Stimulated activated CD8-positive, alpha-beta memory T cell treated with anti-CD3 and anti-CD28 coated beads, Interleukin-12 subunit alpha, Interleukin-12 subunit beta, amount 100 ng/mL, for 24 hours (primary cell): Measurements from ENCODE around the gene GRAMD4.
A peak's percentile ranks its signal among the peaks of the same experiment; 100 is the strongest.

Experiments used
- DNase-seq: peaks from one replicate; pipeline ENCODE4 v3.0.0-alpha.2; 2020; ENCODE audit errors: extremely low read depth

The GRAMD4 gene

DNA sequence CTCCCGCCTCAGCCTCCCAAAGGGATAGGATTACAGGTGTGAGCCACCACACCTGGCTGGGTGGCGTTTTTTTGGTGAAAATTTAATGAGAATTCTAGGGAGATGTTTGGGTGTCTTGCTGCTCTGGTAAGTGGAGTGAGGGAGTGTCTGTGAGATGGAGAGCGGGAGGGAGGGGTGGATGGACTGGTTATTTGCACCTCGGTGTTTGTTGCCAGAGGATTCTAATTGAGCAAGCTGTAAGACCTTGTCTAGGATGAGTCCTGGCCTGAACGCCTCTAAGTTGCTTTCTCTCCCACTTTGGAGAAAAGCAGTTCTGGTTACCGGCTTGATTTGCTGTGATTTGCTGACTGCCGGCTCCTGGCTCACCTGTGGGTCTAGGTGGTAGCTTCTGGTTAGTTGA, 22.0 kb upstream of the GRAMD4 start:
- DNase-seq, result no peak

DNA sequence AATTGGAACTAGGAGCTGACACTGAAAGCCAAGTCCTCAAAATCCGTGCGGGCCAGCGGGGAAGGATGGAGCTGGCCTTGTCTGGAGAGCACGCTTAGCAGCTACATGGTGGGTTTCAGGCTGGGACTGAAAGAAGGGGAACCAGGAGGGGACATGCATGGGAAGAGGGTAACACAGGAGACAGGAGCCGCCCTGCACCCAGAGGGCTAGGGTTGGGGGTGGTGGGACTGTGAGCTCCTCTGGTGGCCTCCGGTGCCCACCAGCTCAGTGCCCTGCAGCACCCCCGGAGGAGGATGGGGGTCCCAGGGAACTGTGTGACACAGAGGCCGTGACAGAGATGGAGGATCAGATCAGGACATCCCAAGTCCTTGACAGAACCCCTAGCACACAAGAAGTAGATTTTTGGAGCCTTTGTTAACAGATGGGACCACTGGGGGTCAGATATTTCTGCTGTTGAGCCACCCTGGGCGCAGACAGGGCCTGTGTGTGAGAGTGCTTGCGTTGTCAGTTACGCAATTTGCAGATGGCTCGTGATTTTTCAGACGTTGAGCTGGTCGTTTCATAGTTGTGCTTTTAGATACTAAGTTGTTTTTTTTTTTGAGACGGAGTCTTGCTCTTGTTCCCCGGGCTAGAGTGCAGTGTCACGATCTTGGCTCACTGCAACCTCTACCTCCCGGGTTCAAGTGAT, 21.3 kb upstream of the GRAMD4 start:
- no peak for DNase-seq

DNA sequence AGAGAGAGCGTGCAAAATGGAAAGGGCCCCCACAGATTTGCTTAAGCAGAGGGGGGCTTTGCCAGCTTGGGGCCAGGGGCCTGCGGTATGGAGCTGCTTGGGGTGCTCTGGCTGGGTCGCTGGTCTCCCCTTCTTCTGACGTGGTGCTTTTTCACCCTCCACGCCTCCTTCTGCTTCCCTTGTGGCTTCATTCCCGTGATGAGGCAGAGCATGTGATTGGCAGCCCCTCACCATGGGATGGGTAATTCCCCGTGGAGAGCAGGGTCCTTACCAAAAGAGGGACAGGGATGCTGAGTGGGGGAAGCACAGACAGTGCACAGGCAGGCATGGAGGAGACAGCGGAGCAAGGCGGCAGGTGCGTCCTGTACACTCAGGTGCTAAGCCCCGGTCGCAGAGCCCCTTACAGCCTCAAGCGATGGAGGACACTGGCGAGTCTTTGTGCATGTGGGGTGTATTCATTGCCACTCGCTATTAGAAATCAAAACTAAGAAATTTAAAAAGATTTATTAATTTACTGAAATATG, 19.9 kb upstream of the GRAMD4 start:
- DNase-seq, result no peak

DNA sequence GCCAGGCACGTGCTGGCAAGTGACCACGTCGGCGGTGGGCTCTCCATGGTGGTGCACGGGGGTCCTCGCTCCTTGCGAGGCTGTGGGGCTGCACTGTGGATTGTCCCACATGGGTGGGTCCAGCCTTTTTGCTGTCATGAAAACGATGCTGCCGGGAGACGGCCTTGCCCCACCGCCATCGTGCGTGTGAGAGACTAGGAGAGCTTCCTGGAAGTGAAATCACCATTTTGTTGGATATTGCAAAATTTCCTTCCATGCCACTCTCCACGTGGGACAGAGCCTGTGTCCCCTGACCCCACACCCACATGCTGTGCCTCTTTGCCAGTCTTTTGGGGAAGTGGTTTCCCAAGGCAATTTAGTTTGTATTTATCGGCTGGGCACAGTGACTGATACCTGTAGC, 18.2 kb upstream of the GRAMD4 start:
- no peak for DNase-seq

DNA sequence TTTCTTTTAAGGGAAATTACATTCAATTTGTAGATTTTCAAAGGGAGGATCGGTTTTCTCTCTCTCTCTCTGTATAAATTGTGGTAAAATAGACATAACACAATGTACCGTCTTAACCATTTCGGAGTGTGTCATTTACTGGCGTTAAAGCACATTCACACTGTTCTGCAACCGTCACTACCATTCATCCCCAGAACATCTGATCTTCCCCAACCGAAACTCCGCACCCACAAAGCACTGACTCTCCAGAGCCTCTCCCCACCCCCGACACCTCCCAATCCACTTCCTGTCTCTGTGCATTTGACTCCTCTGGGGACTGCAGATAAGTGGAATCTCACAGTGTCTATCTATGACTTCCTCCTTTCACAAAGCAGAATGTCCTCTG, 15.9 kb upstream of the GRAMD4 start:
- peak; percentile 51 for DNase-seq

DNA sequence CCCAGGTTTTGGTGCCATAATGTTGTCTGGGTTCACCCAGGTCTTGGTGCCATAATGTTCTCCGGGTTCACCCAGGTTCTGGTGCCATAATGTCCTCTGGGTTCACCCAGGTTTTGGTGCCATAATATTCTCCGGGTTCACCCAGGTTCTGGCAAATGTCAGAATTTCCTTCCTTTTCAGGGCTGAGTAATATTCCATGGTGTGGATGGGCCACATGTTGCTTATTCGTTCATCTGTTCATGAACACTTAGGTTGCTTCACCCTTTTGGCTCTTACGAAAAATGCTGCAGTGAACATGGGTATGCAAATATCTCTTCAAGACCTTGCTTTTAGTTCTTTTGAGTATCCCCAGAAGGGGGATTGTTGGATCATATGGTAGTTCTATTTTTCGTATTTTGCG, 15.1 kb upstream of the GRAMD4 start:
- no peak for DNase-seq

DNA sequence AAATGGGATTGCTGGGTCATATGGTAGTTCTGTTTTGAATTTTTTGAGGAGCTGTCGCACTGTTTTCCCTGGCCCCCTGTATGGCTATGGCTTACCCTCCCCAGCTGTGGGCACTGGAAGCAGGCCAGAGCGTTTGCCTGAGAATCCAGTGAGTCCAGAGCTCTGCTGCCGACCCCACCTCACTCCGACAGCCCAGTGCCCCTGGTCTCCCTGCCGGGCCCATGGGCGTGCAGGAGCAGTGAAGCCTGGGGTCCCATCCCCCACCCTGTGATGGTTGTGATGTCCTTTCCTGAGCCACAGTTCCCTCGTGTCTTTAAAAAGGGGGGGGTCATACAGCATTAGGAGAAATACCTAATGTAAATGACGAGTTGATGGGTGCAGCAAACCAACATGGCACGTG, 13.3 kb upstream of the GRAMD4 start:
- DNase-seq, result no peak

DNA sequence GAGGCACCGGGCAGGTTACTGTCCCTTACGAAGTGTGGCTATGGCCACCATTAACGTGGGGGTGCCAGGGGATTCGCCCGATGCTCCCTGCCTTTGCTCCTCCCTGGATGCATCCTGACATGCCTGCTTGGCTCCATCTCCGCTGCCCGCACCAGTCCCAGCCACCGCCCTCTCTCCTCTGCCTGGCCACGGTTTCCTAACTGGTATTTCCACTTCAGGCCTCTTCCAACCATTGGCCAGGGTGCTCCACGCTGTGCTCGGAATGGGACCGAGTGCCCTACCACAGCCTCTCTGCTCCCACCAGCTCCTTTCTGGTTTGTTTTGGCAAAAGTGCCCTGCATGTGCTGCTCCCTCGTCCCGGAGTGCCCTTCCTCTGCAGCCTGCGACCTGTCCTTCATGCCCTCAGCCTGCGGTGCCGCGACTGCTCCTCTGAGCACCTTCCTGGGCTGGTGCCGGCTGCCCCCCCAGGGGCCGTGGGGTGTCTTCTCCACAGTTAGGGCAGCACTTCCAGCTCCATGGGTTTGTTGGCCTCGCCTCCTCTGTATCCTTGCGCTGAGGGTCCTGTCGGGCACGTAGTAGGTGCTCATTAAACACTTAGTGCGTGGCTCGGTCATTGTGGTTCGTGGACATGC, 12.6 kb upstream of the GRAMD4 start:
- DNase-seq, result no peak

DNA sequence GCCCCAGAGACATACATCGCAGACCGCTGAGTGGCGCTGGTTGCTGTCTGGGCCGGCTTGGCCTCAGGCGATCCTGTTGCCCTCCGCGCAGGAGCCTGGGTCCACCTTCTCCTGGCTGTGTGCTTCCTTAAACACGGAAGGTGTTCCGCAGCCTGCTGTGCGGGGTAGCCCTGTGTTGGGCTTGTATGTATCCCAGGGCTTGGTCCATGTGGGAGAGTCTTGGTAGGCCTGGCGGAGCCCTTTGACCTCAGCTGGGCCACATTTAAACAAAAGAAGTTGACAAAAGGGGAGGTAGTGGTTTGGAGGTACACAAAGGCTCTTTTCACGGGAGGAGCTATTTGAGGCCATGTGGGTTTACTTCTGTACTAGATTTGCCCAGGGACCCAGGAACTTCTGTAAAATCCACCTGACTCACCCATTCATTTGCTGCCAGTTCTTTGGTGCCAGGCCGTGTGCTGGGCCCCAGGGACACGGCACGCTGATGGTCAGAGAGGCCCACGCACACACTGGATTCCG, 11.0 kb upstream of the GRAMD4 start:
- DNase-seq, result no peak

DNA sequence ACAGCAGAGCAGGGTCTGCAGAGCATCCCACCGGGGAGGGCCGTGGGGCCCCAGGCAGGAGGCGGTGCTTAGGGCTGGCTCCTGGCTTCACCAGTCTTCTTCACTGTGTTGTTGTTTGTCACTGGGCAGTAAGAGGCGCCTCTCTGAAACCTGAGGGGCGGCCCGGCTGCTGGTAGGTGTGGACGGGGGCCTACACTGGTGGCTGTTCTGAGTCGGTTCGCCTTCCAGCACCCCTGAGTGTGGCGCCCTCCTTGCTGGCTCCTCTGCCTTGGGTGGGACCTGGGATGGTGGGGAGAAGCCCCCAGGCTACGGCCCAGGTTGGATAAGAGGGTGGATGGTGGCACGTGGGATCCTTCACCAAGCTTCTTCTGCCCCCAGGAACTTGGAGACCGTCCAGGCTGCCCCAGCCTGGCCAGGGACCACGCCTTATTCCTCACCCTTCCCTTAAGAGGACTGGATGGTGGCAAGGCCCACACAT, 10.4 kb upstream of the GRAMD4 start:
- DNase-seq, result no peak

DNA sequence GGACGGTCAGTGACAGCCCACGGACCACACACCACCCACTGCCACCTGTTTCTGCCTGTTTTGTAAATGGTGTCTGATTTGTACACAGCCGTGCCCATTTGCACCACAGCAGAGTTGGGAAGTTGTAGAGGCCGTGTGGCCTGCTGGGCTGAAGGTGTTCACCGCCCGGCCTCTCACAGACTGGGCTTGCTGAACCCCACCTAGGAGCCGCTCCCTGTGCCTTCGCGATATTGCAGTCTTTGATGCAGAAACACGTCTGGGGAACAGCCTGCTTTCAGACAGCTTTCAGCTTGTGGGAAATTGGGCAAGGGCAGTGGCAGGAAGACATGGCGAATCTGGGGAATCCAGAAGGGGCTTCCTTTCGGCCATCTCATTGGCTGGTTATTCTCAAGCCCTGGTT, 9.8 kb upstream of the GRAMD4 start:
- DNase-seq, result no peak

DNA sequence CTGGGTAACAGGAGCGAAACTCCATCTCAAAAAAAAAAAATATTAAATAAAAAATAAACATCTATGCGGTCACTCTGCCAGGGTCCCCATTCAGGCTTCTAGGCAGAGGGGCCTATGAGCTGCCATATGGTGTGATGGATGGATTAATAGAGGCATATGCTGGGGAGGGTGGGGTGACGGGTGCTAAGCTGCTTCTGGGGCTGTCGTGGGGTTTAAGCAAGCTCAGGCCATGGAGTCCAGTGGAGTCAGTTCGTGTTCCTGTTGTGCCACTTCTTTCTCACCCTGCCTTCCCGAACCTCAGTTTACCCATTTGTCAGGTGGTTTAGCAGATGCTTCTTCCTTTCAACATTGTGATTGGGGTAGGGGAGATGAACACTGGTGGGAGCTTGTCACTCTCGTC, 9.0 kb upstream of the GRAMD4 start:
- no peak for DNase-seq

DNA sequence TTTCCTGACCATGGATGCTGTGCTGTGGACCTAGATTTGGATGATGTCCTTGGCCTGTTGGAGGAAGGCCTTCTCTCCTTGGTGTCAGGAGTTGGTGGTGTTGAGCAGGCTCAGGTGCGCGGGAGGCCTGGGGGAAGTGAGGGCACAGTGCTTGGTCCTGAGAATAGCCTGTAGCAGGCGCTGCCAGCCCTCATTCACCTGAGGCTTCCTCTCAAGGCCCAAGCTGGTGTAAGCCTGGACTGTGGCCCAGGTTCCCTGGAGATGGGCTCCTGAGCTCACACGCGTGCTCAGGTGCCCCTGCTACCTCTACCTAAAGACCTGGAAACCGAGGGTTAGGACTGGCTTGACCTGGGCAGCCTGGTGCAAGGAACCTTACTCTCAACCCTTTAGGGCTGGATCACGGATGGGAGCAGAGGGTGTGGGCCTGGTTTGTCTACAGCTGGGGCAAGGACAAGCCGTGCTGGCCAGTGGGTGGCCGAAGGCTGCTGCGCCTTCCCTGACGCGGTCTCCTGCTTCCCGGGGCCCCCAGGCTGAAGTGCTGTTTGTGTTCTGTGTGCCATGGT, 7.8 kb upstream of the GRAMD4 start:
- DNase-seq, result no peak

DNA sequence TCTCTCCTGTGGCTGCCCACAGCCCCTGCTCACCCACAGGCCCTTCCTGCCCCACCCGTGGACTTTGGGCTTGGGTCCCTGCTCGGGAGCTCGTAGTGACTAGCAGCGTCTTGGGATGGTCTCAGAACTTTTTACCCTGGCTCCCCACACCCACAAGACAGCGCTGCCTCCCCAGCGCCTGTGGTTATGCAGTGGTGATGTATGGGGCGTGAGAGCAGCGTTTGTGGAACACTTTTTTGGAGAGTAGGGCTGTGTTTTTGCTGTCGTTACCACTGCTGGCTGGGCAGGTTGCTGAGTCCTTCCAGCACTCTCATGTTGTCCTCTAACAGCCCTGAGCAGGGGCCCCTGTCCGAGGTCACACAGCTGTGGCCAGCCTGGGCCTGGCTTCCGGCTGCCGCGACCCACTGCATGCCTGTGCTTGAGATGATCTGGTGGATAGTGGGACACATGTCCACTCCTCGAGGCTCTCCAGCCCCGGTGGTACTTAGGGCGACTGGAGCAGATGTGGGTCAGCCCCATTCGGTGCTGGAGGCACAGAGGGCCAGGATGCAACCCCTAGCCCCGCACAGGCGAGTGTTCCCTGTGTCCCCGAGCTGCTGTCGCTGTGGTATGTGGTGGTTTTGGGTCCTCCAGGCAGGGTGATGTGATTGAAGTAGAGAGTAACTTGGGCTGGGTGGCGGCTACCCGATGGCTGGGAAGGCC, 7.1 kb upstream of the GRAMD4 start:
- no peak for DNase-seq

DNA sequence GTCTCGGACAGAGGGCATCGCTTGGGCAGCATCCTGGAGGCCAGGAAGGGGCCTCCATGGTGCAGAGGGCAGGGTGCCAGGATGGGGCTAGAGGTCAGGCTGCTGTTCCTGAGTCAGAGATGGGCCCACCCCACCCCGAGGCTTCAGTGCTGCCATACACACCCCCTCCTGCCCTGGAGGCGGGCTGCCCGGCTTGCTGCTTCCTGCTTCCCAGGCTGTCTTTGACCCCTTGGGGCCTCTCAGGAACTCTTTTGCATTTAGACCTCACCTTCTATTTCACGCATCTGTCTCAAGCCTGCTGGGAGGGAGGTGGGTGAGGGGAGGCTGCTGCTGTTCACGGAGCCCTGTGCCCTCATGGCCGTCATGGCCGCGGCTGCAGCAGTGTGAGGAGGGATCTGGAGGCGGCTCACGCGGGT, 6.6 kb upstream of the GRAMD4 start:
- no peak for DNase-seq

DNA sequence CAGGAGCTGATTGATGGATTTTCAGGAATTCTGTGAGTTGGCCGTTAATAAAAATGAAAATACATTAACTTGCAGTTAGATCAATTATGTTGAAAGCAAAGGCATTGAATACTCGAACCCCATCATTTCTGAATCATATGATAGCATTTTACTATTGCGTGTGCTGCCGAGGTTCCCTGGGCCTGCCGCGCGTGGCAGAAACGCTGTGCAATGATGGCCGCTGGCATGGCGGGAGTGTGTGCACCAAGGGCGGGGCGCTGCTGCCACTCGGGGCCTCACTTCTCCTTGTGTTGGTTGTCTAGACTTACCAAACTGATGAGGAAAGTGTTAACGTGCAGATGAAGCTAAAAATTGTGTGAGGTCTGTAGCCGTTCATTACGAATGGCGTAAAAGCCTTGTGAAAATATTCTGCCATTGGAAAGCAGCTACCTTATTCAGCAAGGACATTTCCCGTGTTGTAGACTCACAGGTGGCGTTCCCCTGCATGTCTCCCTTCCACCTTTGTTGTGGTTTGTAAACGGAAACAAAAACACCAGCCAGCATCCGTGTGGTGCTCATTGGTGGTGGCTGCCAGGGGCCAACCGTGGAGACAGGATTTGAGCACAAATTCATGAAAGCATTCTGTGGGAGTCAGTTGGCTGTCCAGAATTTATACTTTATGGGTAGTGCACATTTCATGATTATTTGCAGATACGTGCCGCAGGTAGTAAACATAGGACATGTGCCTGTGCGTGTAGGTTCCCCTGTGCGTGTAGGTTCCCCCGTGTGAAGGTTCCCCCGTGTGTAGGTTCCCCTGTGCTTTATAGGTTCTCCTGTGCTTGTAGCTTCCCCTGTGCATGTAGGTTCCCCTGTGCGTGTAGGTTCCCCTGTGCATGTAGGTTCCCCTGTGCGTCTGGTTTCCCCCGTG, 5.9 kb upstream of the GRAMD4 start:
- no peak for DNase-seq

DNA sequence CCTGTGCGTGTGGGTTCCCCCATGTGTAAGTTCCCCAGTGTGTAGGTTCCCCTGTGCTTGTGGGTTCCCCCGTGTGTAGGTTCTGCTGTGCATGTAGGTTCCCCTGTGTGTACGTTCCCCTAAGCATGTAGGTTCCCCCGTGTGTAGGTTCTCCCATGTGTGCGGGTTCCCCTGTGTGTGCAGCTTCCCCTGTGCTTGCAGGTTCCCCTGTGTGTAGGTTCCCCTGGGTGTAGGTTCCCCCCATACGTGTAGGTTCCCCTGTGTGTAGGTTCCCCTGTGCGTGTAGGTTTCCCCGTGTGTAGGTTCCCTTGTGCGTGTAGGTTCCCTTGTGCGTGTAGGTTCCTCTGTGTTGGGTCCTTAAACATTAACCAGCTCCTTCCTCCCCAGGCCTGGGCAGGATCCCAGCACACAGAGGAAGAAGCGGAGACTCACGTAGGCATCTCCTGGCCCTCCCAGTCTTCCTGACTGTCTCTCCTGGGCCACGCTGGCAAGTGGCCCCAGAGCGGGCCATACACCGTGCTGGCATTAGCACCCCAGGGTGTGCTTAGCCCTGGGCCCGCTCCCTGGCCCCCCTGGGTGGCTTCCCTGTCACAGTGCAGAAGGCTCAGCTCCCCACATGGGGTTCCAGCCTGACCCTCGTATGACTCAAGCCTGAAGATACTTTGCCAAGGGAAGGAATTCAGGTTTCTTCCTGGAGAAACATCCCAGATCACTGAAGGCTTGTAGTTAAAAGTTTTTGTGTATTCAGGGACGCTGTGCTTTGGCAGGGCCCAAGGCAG, 2.8 kb upstream of the GRAMD4 start:
- DNase-seq, result no peak

DNA sequence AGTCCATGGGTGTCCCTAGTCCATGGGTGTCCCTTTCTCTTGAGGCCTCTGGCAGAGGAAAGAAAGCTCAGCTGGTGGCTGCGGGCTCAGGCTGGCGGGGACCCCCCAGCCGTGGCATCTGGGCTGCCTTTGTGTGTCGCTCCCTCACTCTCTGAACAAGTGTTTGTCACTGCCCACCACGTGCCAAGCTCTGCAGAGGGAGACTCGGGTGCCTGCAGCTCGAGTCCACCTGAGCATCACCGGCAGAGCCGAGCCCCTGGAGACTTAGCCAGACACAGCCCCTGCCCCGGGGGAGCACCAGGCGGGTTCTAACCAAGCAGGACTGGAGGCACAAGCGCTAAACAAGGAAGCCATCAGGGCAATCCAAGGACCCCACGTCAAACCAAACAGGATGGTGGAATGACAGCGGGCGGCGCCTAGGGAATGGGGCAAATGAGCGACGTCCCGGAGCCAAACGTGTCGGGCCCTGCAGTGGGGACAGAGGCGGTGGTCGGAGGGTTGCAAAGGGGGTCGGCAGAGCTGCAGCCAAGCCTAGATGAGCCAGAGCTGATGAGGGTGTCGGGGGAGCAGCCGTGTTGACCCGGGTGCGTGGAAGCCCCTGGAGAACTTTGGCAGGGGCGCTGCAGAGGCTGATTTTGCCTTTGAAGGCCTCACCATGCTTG, 2.1 kb upstream of the GRAMD4 start:
- DNase-seq, result no peak

DNA sequence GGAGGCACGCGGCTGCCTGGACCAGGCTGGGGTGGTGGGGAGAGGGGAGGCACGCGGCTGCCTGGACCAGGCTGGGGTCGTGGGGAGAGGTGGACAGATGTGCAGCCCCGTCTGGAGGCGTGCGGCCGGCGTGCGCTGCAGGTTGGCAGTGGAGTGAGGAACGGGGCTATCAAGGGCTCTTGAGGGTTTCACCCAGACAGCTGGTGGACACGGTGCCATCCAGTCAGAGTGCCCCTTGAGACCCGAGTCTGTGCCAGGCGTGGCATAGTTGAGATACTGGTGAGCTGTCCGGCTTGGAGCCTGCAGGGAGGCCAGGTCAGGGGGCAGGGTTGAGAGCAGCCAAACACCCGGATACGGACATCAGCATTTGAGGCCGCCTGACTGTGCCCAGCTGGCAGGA, 1.5 kb upstream of the GRAMD4 start:
- no peak for DNase-seq

DNA sequence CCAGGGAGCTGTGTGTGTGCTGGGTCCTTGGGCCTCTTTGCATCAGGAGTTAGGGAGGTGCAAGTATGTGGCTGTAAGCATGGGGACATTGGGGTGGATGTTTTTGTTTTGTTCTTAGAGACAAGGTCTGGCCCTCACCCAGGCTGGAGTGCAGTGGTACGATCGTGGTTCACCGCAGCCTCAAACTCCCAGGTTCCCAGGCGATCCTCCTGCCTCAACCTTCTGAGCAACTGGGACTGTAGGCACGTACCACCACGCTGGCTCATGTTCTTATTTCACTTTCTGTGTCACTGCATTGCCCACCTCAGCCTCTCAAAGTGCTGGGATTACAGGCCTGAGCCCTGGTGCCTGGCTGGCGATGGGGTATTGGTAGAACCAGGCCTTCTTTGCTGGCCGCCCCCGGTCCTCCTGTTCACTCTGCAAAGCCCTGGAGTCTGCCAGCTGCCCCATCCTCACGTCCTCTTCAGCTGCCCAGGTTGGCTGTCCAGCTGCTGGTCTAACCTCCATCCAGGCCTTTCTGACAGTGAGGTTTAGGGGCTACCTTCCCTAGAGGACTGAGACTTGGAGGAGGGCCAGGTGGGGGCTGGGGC, 851 bp upstream of the GRAMD4 start:
- no peak for DNase-seq
